HG03520 (cell line): ENCODE measurements around the gene WASF3.
"Not testable (repeated sequence)": the region's sequence is repeated elsewhere in the genome, so short reads cannot be mapped to it uniquely, and the experiment has no call there.

Experiments
- ATAC-seq: cut with Tn5 transposase; IDR thresholded peaks from one replicate; pipeline ENCODE4 v1.9.1; 2021; ENCODE audit warnings: mild to moderate bottlenecking, moderate library complexity; ENCODE audit not compliant: unreplicated experiment

Gene WASF3

DNA sequence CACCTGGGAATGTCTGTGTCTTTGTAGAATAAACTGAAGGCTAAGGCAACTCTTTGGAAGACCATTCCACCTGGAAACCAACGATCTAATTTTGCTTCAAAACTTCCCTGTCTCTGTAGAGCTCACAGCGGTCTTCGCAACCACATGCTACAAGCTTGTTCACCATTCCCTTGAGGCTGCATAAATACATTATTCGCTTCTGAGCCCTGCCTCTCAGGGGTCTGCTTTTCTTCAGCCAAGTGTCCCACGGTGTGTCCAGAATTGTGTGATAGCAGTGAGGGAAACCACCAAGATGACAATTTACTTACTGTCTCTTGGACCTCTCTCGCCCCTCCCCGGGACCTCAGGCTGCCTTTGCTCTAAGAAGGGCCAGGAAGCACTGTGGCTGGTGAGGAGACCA is 152.0 kb downstream of the WASF3 start:
- no peak for ATAC-seq

DNA sequence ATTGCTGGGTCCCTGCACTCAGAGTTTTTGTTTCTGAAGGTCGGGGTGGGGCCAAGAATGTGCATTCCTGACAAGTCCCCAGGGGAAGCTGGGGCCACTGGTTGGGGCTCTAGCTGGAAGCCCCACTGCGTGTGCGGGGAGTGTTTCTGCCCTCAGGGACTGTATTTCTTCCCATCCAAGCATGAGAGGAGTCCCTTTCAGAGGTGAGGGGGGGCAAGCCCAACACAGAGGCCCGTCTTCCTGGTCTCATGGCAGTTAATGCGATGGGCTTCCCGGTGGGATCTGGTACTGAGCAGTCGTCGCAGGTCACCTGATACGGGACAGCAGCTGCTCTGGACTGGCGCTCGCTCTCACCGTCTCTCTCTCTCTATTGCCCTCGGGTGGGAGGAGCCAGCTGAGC is 152.7 kb downstream of the WASF3 start:
- no peak for ATAC-seq

GRCh38 chr13:26711211-26711610 is 153.7 kb downstream of the WASF3 start:
- ATAC-seq: no peak

GRCh38 chr13:26713341-26713740 is 155.9 kb downstream of the WASF3 start:
- ATAC-seq: no peak

DNA sequence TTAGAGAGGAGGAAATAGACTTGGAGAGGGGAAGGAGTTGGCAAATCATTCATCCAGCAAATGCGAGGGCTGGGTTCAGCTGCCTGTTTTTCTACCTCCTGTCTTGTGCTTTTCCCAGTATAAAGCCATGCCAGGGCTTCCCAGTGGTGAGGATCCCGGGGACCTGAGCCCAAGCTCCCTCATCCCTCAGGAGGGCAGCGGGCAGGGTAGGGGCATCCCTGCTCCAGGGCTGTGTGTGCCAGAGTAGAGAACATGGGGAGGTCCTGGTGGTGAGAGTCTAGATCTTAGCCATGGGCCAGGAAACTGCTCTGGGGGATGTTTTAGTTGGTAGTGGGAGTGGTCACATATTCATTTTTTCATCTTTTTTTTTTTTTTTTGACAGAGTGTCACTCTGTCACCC is 159.5 kb downstream of the WASF3 start:
- ATAC-seq: no peak

GRCh38 chr13:26718146-26718545 is 160.7 kb downstream of the WASF3 start:
- ATAC-seq: no peak

DNA sequence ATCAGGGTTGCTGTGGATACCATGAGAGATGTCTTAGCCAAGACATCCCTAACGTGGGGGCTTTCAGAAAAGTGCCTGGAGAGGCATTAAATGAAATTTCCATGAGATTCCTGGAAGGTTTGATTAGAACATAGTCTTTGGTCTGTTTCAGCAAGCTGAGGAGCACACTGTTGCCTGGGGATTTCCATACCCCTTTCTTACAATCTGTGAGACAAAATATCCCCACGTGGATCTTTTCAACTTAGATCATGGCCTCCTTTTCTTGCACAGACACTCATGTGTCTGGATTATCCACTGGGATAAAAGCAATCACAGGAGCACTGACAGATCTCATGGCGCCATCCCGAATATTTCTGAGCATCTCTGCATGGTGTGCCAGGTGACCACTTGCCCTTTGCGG is 161.4 kb downstream of the WASF3 start:
- no peak for ATAC-seq

DNA sequence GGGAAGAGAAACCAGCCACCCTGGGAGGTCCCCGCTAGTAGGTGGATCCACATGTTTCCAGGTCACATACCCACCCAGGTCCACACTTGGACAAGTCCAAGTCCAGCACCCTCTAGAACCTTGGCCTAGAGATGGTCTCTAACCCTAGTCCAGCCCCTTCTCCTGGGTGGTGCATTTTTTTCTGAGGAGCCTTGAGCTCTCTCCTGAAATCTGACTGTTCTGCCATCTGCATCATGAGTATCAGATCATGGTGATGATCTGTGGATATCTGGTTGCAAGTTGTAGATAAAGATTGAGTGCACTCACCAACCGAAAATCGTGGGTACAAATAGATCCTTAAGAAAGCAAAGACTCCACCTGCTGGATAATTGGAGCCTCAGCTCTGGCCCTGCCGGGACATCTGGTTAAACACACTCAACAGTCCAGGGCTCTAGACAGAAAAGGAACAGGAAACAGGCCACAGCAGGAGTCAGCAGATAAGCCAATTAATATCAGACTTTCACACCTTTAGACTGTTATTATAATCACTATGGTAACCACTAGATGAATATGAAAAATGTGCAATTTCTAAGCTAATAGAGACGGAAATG is 162.0 kb downstream of the WASF3 start:
- no peak for ATAC-seq

- no peak for ATAC-seq
Measured at GRCh38 chr13:26721251-26722121, 164.0 kb downstream of the WASF3 start.

GRCh38 chr13:26722321-26722720 is 164.8 kb downstream of the WASF3 start:
- no peak for ATAC-seq

DNA sequence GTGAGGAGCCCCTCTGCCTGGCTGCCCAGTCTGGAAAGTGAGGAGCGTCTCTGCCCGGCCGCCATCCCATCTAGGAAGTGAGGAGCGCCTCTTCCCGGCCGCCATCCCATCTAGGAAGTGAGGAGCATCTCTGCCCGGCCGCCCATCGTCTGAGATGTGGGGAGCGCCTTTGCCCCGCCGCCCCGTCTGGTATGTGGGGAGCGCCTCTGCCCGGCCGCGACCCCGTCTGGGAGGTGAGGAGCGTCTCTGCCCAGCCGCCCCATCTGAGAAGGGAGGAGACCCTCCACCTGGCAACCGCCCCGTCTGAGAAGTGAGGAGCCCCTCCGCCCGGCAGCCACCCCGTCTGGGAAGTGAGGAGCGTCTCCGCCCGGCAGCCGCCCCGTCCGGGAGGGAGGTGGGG is 166.1 kb downstream of the WASF3 start:
- ATAC-seq: not testable (repeated sequence)

- no peak for ATAC-seq
Measured at GRCh38 chr13:26726684-26727083, 169.2 kb downstream of the WASF3 start.

- ATAC-seq: no peak
Measured at GRCh38 chr13:26727122-26727521, 169.6 kb downstream of the WASF3 start.

DNA sequence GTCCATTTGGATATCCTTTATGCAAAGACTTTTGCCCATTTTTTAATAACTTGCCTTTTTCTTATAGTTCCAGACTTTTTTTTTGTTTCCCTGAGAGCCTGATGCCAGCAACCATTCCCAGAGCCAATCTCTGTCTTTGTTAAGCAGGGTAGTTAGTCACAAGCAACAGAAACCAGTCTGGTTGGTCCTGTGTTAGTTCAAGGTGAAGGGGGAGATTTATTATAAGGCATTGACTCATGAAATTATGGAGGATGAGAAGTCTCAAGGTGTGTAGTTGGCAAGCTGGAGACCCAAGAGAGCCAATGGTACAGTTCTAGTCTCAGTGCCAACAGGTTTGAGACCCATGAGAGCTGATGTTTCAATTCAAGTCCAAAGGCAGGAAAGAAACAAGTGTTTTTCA is 170.2 kb downstream of the WASF3 start:
- no peak for ATAC-seq

DNA sequence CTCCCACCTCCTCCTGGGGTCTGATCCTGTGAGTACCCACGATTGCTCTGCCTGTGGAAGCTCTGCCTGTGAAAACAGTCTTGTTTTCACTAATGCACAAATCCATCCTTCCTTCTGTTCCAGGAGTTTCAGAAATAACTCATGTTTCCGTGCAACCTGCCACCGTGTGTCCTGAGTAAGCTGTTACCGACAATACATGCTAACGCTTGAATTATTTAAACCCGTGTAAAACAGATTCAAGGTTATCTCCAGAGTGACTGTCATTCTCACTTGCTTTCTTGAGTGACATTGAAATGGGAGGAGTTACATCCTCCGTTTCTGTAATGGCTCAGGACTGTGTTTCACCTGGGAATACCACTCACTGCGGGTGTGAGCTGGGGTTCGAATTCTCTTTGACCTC is 178.2 kb downstream of the WASF3 start:
- no peak for ATAC-seq
